Measurements from ENCODE around the gene OR52N4. TPM values are rescaled to one million over a fixed set of nuclear protein-coding genes. Genes with fewer than 3 reads are reported as not detected.

Gene OR52N4
- total and polyA plus RNA-seq, 5 donors: not detected

- intact Hi-C loops (cut with DNase I): no loop called here
- Histone ChIP-seq H3K27me3 (ENCODE audit: control insufficient read depth, insufficient read depth) (no peaks in the 10 kb centered on the region), H3K9me3 (ENCODE audit: control insufficient read depth, low read length) (peaks cover 2% of the 10 kb centered on the region), H3K4me3 (ENCODE audit: low read length) (no peak overlapping the region), H3K4me1 (ENCODE audit: control insufficient read depth, insufficient read depth, low read length) (no peaks in the 10 kb centered on the region), H3K27ac (ENCODE audit: low read length) (no peak overlapping the region)
- DNase-seq: no peak
- ATAC-seq: no peak
- WGBS: 81% methylated on average over 6 of the region's 6 CpGs
These were observed 16.2 kb upstream of the OR52N4 start for GRCh38 chr11:5737670-5738392.

- no peaks in the 10 kb centered on the region for H3K4me1 ChIP-seq (ENCODE audit: control insufficient read depth, insufficient read depth, low read length)
- ATAC-seq: no peak
- no peaks in the 10 kb centered on the region for H3K27me3 ChIP-seq (ENCODE audit: control insufficient read depth, insufficient read depth)
- peaks cover 2% of the 10 kb centered on the region for H3K9me3 ChIP-seq (ENCODE audit: control insufficient read depth, low read length)
- intact Hi-C loops (cut with DNase I): no loop called here
- no peak overlapping the region for H3K4me3 ChIP-seq (ENCODE audit: low read length)
- H3K27ac ChIP-seq (ENCODE audit: low read length): no peak overlapping the region
- no peak for DNase-seq
- 43% methylated on average over 1 of the region's 1 CpG for WGBS
These were observed 15.6 kb upstream of the OR52N4 start for GRCh38 chr11:5738431-5738830.

- H3K9me3 ChIP-seq (ENCODE audit: control insufficient read depth, low read length): no peaks in the 10 kb centered on the region
- intact Hi-C loops (cut with DNase I): no loop called here
- no peak overlapping the region for H3K4me3 ChIP-seq (ENCODE audit: low read length)
- DNase-seq: no peak
- no peaks in the 10 kb centered on the region for H3K27me3 ChIP-seq (ENCODE audit: control insufficient read depth, insufficient read depth)
- no peaks in the 10 kb centered on the region for H3K4me1 ChIP-seq (ENCODE audit: control insufficient read depth, insufficient read depth, low read length)
- 86% methylated on average over 3 of the region's 3 CpGs for WGBS
- ATAC-seq: no peak
- no peak overlapping the region for H3K27ac ChIP-seq (ENCODE audit: low read length)
These were observed 7.4 kb upstream of the OR52N4 start for GRCh38 chr11:5746614-5747013.

GRCh38 chr11:5749836-5750235 is 4.2 kb upstream of the OR52N4 start:
- Histone ChIP-seq H3K4me1 (ENCODE audit: control insufficient read depth, insufficient read depth, low read length) (no peaks in the 10 kb centered on the region), H3K27me3 (ENCODE audit: control insufficient read depth, insufficient read depth) (no peaks in the 10 kb centered on the region), H3K27ac (ENCODE audit: low read length) (no peak overlapping the region), H3K4me3 (ENCODE audit: low read length) (no peak overlapping the region), H3K9me3 (ENCODE audit: control insufficient read depth, low read length) (no peaks in the 10 kb centered on the region)
- no peak for DNase-seq
- no peak for ATAC-seq
- intact Hi-C loops (cut with DNase I): no loop called here
- WGBS: 76% methylated on average over 3 of the region's 3 CpGs

- intact Hi-C loops (cut with DNase I): no loop called here
- Histone ChIP-seq H3K4me3 (ENCODE audit: low read length) (no peak overlapping the region), H3K27me3 (ENCODE audit: control insufficient read depth, insufficient read depth) (no peaks in the 10 kb centered on the region), H3K9me3 (ENCODE audit: control insufficient read depth, low read length) (no peaks in the 10 kb centered on the region), H3K27ac (ENCODE audit: low read length) (no peak overlapping the region), H3K4me1 (ENCODE audit: control insufficient read depth, insufficient read depth, low read length) (no peaks in the 10 kb centered on the region)
- WGBS: 50% methylated on average over 1 of the region's 1 CpG
- DNase-seq: no peak
- no peak for ATAC-seq
These were observed 13.0 kb downstream of the OR52N4 start for GRCh38 chr11:5767056-5767455.

GRCh38 chr11:5783255-5783654 is 29.2 kb downstream of the OR52N4 start, which contains the start of gene OR52N5:
OR52N5 (minus strand) TSS chr11:5783355; CDS start chr11:5778634, 4,721 bp downstream.
- Histone ChIP-seq H3K4me3 (ENCODE audit: low read length) (no peak within 1 kb of the TSS), H3K9me3 (ENCODE audit: control insufficient read depth, low read length) (no peaks in the 10 kb centered on the region), H3K27me3 (ENCODE audit: control insufficient read depth, insufficient read depth) (no peaks in the 10 kb centered on the region), H3K4me1 (ENCODE audit: control insufficient read depth, insufficient read depth, low read length) (no peaks in the 10 kb centered on the region), H3K27ac (ENCODE audit: low read length) (no peak within 1 kb of the TSS)
- DNase-seq: no peak
- ATAC-seq: no peak
- WGBS: 38% methylated on average over 4 of the region's 4 CpGs
- intact Hi-C loops (cut with DNase I): no loop called here

GRCh38 chr11:5791165-5791564 is 37.1 kb downstream of the OR52N4 start, which contains the start of gene OR52N1:
OR52N1 (minus strand) TSS chr11:5791265; CDS start chr11:5788816, 2,449 bp downstream.
- Histone ChIP-seq H3K27ac (ENCODE audit: low read length) (no peak within 1 kb of the TSS), H3K27me3 (ENCODE audit: control insufficient read depth, insufficient read depth) (no peaks in the 10 kb centered on the region), H3K4me3 (ENCODE audit: low read length) (no peak within 1 kb of the TSS), H3K4me1 (ENCODE audit: control insufficient read depth, insufficient read depth, low read length) (no peaks in the 10 kb centered on the region), H3K9me3 (ENCODE audit: control insufficient read depth, low read length) (no peaks in the 10 kb centered on the region)
- DNase-seq (no peak), ATAC-seq (no peak)
- intact Hi-C loops (cut with DNase I): no loop called here
- WGBS: 68% methylated on average over 3 of the region's 3 CpGs

GRCh38 chr11:5796541-5796940 is 42.5 kb downstream of the OR52N4 start:
- 83% methylated on average over 6 of the region's 6 CpGs for WGBS

GRCh38 chr11:5803982-5804381 is 49.9 kb downstream of the OR52N4 start:
- Histone ChIP-seq H3K27me3 (ENCODE audit: control insufficient read depth, insufficient read depth) (no peaks in the 10 kb centered on the region), H3K4me1 (ENCODE audit: control insufficient read depth, insufficient read depth, low read length) (no peaks in the 10 kb centered on the region), H3K9me3 (ENCODE audit: control insufficient read depth, low read length) (no peaks in the 10 kb centered on the region), H3K27ac (ENCODE audit: low read length) (no peak overlapping the region), H3K4me3 (ENCODE audit: low read length) (no peak overlapping the region)
- 90% methylated on average over 5 of the region's 5 CpGs for WGBS
- intact Hi-C loops (cut with DNase I): loop anchor here in 2 of 4 donors (10.0 kb wide), 2 partner anchors 199 to 679 kb away; no protein-coding TSS in a partner anchor
- DNase-seq (no peak), ATAC-seq (no peak)

More at GRCh38 chr11:5796541-5796940, 42.5 kb downstream of the OR52N4 start:
- ATAC-seq: no peak
- DNase-seq: no peak
- Histone ChIP-seq H3K27ac (ENCODE audit: low read length) (no peak overlapping the region), H3K27me3 (ENCODE audit: control insufficient read depth, insufficient read depth) (no peaks in the 10 kb centered on the region), H3K4me1 (ENCODE audit: control insufficient read depth, insufficient read depth, low read length) (no peaks in the 10 kb centered on the region), H3K9me3 (ENCODE audit: control insufficient read depth, low read length) (no peaks in the 10 kb centered on the region), H3K4me3 (ENCODE audit: low read length) (no peak overlapping the region)
- intact Hi-C loops (cut with DNase I): no loop called here

Other genes with a start within 250 kb of the OR52N4 start
- gene UBQLN3, start 244.3 kb upstream of the OR52N4 start, total RNA-seq: under 1 TPM in 2 of 4 donors, not detected in 2; 0.14 to 0.29 TPM
- 0.05 TPM for gene UBQLN3, start 244.3 kb upstream of the OR52N4 start, polyA plus RNA-seq
- gene UBQLNL, start 237.5 kb upstream of the OR52N4 start, total RNA-seq: under 1 TPM in 3 of 4 donors, not detected in 1; 0.20 to 0.28 (median 0.21) TPM
- gene UBQLNL, start 237.5 kb upstream of the OR52N4 start, polyA plus RNA-seq: 0.18 TPM
- gene OR52H1, start 205.7 kb upstream of the OR52N4 start, total RNA-seq: not detected
- not detected for gene OR52H1, start 205.7 kb upstream of the OR52N4 start, polyA plus RNA-seq
- not detected for gene OR52B6, start 173.4 kb upstream of the OR52N4 start, total RNA-seq
- gene OR52B6, start 173.4 kb upstream of the OR52N4 start, polyA plus RNA-seq: not detected
- 1 to 10 TPM in 3 of 4 donors, under 1 TPM in 1; 0.81 to 2.4 (median 2.0) TPM for gene TRIM6, start 157.6 kb upstream of the OR52N4 start, total RNA-seq
- 1.1 TPM for gene TRIM6, start 157.6 kb upstream of the OR52N4 start, polyA plus RNA-seq
- gene TRIM34, start 129.2 kb upstream of the OR52N4 start, total RNA-seq: 1 to 10 TPM; 2.5 to 3.5 (median 2.9) TPM
- gene TRIM34, start 129.2 kb upstream of the OR52N4 start, polyA plus RNA-seq: 1.8 TPM
- gene TRIM5, start 69.2 kb upstream of the OR52N4 start, total RNA-seq: 10 to 100 TPM in 2 of 4 donors, 1 to 10 TPM in 2; 7.9 to 11.7 (median 9.6) TPM
- gene TRIM5, start 69.2 kb upstream of the OR52N4 start, polyA plus RNA-seq: 6.3 TPM
- gene TRIM22, start 64.5 kb upstream of the OR52N4 start, total RNA-seq: 10 to 100 TPM; 23.1 to 24.2 (median 24.1) TPM
- 14.4 TPM for gene TRIM22, start 64.5 kb upstream of the OR52N4 start, polyA plus RNA-seq
- not detected for gene OR56B1, start 17.8 kb upstream of the OR52N4 start, total RNA-seq
- gene OR56B1, start 17.8 kb upstream of the OR52N4 start, polyA plus RNA-seq: not detected
- gene OR52N5, start 29.1 kb downstream of the OR52N4 start, total RNA-seq: not detected
- gene OR52N5, start 29.1 kb downstream of the OR52N4 start, polyA plus RNA-seq: not detected
- gene OR52N1, start 37.0 kb downstream of the OR52N4 start, total RNA-seq: not detected
- not detected for gene OR52N1, start 37.0 kb downstream of the OR52N4 start, polyA plus RNA-seq
- not detected for gene OR52N2, start 54.7 kb downstream of the OR52N4 start, total RNA-seq
- not detected for gene OR52N2, start 54.7 kb downstream of the OR52N4 start, polyA plus RNA-seq
- not detected for gene OR52E6, start 87.7 kb downstream of the OR52N4 start, total RNA-seq
- not detected for gene OR52E6, start 87.7 kb downstream of the OR52N4 start, polyA plus RNA-seq
- gene OR52E8, start 103.4 kb downstream of the OR52N4 start, total RNA-seq: not detected
- not detected for gene OR52E8, start 103.4 kb downstream of the OR52N4 start, polyA plus RNA-seq
- gene OR52E4, start 126.4 kb downstream of the OR52N4 start, total RNA-seq: not detected
- gene OR52E4, start 126.4 kb downstream of the OR52N4 start, polyA plus RNA-seq: not detected
- gene OR52E5, start 139.0 kb downstream of the OR52N4 start, total RNA-seq: not detected
- not detected for gene OR52E5, start 139.0 kb downstream of the OR52N4 start, polyA plus RNA-seq
- not detected for gene OR56A3, start 188.0 kb downstream of the OR52N4 start, total RNA-seq
- not detected for gene OR56A3, start 188.0 kb downstream of the OR52N4 start, polyA plus RNA-seq
- not detected for gene OR56A5, start 214.3 kb downstream of the OR52N4 start, total RNA-seq
- gene OR56A5, start 214.3 kb downstream of the OR52N4 start, polyA plus RNA-seq: not detected
- gene OR52L1, start 232.7 kb downstream of the OR52N4 start, total RNA-seq: not detected
- gene OR52L1, start 232.7 kb downstream of the OR52N4 start, polyA plus RNA-seq: not detected